ENCODE data around the gene AIFM1.

GRCh38 chrX:130176354-130176776 is 10.7 kb upstream of the AIFM1 start:
- TF ChIP-seq, protein P1, sequence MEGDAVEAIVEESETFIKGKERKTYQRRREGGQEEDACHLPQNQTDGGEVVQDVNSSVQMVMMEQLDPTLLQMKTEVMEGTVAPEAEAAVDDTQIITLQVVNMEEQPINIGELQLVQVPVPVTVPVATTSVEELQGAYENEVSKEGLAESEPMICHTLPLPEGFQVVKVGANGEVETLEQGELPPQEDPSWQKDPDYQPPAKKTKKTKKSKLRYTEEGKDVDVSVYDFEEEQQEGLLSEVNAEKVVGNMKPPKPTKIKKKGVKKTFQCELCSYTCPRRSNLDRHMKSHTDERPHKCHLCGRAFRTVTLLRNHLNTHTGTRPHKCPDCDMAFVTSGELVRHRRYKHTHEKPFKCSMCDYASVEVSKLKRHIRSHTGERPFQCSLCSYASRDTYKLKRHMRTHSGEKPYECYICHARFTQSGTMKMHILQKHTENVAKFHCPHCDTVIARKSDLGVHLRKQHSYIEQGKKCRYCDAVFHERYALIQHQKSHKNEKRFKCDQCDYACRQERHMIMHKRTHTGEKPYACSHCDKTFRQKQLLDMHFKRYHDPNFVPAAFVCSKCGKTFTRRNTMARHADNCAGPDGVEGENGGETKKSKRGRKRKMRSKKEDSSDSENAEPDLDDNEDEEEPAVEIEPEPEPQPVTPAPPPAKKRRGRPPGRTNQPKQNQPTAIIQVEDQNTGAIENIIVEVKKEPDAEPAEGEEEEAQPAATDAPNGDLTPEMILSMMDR (IDR thresholded peaks at IDR 0.05) = no peak
- TF ChIP-seq POLR2AphosphoS5 (IDR thresholded peaks at IDR 0.05) (no peak), EP300 (IDR thresholded peaks at IDR 0.05) (no peak)
